ENCODE measurements around the gene SLC35E2B. TPM values are rescaled to one million over a fixed set of nuclear protein-coding genes. Genes with fewer than 3 reads are reported as not detected.

SLC35E2B gene
- total RNA-seq, 2 donors from 2014 or later, result 15.3 to 24.6 TPM

DNA sequence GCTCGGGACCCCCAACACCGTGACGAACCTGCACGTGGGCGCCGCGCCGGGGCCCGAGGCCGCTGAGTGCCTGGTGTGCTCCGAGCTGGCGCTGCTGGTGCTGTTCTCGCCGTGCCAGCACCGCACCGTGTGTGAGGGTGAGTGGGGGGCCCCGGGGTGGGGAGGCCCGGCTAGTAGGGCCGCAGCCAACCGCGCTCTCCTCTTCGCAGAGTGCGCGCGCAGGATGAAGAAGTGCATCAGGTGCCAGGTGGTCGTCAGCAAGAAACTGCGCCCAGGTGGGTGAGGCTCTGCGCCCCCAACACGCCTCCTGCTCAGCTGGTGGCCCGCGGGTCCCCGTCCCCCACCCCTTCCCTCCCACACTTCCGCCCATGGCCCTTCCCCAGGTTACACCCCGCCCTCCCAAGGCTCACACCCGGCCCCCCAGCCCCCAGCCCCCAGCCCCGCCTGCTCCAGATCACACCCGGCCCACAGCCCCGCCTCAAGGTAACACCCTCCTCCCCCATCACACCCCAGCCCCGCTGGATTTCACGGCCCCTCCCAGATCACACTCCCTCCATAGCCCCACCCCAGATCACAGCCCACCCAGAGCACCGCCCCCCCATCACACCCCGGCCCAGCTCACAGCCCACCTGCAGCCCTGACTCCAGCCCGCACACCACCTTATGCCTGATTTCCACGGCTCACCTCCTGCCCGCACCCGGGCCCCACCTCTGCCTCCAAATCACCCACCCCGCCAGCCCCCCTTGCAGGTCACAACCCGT lies 63.0 kb downstream of the SLC35E2B start:
- peak in 1 of 2 donors; percentile 2 for ATAC-seq
- intact Hi-C loops (cut with DNase I), result no loop called here
- DNase-seq, result peak; percentile 35

- no peak for ATAC-seq
- DNase-seq, result no peak
- intact Hi-C loops (cut with DNase I), result no loop called here
Observed at GRCh38 chr1:1628754-1629429, 63.7 kb downstream of the SLC35E2B start.

GRCh38 chr1:1627829-1628753 lies 64.5 kb downstream of the SLC35E2B start:
- intact Hi-C loops (cut with DNase I), result no loop called here
- ATAC-seq, result no peak
- DNase-seq, result no peak

GRCh38 chr1:1627261-1627828 lies 65.2 kb downstream of the SLC35E2B start:
- intact Hi-C loops (cut with DNase I), result no loop called here
- no peak for ATAC-seq
- DNase-seq, result no peak

DNA sequence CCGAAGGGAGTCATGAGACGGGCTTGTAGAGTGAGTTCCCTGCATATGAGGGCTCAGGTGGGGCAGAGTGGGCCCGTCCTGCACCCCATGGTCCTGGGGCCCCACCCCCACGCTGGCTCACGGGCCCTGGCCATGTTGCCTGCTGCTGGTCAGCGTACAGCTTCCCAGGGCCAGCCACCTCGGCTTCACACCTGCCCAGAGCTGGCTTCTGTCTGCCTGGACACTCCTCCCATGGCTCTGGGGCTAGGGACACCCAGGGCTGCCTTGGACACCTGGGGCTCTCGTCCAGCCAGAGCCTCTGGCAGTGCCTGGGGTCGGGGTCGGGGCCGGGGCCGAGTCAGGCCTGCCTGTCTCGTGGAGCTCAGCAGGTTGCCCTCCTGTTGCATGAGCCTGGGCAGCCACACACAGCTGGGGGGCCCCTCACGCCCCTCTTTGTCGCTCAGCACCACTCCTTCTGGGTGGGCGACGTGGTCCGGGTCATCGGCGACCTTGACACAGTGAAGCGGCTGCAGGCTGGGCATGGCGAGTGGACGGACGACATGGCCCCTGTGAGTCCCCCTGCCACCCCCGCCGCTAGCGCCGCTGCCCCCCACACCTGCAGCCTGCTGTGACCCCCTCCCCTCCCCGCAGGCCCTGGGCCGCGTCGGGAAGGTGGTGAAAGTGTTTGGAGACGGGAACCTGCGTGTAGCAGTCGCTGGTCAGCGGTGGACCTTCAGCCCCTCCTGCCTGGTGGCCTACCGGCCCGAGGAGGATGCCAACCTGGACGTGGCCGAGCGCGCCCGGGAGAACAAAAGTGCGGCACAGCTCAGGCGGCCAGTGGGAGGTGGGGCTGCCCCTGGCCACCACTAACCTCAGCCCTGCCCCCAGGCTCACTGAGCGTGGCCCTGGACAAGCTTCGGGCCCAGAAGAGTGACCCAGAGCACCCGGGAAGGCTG lies 66.1 kb downstream of the SLC35E2B start:
- ATAC-seq, result no peak
- intact Hi-C loops (cut with DNase I), result no loop called here
- no peak for DNase-seq

- ATAC-seq, result no peak
- no peak for DNase-seq
- intact Hi-C loops (cut with DNase I), result no loop called here
Observed at GRCh38 chr1:1625824-1626206, 66.8 kb downstream of the SLC35E2B start.

GRCh38 chr1:1625404-1625775 lies 67.2 kb downstream of the SLC35E2B start:
- ATAC-seq (no peak), DNase-seq (no peak)
- intact Hi-C loops (cut with DNase I), result no loop called here

DNA sequence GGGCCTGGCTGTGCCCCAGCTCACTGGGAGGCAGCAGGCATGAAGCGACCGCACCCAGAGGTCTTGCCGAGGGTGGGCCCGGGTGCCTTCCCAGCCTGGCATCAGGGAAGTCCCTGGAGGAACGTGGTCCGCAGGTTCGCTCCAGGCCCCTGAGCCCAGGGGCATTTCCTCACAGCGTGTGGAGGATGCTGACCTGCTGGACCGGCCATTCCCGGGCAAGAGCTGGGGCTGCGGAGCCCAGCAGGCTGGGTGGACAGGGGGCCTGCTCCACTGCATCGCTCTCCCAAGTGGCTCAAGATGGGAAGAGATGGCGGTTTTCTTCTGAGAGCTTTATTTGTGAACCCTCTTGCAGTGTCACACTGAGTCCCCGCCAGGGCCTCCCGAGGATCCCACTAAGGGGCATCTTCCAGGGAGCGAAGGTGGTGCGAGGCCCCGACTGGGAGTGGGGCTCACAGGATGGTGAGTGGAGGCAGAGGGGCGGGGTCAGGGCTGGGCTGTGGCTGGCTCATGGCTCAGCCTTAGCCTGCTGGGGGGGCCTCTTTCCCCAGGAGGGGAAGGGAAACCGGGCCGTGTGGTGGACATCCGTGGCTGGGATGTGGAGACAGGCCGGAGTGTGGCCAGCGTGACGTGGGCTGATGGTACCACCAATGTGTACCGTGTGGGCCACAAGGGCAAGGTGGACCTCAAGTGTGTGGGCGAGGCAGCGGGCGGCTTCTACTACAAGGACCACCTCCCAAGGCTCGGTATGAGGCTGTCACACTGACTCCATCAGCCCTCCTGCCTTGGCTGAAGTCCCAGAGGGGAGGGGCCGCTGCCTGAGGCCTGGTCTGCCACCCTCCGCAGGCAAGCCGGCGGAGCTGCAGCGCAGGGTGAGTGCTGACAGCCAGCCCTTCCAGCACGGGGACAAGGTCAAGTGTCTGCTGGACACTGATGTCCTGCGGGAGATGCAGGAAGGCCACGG lies 67.9 kb downstream of the SLC35E2B start:
- ATAC-seq, result peak; percentile 32 to 63
- intact Hi-C loops (cut with DNase I), result no loop called here
- DNase-seq, result peak; percentile 65

DNA sequence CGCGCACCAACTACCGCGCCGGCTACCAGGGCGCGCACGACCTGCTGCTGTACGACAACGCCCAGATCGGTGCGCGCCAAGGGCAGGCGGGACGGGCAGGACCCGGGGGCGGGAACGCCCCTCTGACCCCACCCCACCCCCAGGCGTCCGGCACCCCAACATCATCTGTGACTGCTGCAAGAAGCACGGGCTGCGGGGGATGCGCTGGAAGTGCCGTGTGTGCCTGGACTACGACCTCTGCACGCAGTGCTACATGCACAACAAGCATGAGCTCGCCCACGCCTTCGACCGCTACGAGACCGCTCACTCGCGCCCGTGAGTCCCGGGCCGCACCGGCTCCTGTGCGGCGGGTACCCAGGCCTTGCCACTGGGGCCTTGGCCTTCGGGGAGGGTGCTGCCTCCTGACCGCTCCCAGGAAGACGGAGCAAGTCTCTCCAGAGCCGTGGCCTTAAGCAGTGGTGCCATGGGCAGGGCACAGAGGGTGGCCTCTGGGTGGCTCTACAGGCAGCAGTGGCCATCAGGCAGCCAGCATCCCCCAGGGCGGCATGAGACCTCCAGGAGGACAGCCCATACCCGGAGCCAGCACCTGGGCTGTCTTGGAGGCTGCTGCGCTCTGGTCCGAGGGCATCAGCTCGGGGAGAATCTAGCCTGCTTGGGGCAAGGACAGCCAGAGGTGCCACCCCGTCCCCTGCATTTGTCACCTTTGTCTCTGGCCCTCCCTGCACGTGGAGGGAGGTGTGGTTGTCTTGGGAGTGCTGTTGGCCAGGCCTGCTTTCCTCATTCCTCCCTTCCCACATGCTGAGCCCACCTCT lies 68.8 kb downstream of the SLC35E2B start:
- ATAC-seq, result no peak
- DNase-seq, result no peak

DNA sequence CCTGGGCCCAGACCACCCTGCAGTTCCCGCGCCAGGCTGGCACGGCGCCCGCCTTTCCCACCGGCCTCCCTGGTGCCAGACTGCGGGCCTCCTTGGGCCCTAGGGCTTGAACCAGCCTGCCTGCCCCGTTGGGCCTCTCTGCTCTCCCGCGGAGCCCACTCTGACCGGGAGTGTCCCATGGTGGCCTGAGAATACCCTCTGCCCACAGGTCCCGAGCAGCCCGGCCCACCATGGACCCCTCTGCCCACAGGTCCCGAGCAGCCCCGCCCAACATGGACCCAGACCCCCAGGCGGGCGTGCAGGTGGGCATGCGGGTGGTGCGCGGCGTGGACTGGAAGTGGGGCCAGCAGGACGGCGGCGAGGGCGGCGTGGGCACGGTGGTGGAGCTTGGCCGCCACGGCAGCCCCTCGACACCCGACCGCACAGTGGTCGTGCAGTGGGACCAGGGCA lies 69.4 kb downstream of the SLC35E2B start:
- ATAC-seq (no peak), DNase-seq (no peak)
- intact Hi-C loops (cut with DNase I), result no loop called here

More for the DNA sequence above, 68.8 kb downstream of the SLC35E2B start:
- intact Hi-C loops (cut with DNase I), result no loop called here

DNA sequence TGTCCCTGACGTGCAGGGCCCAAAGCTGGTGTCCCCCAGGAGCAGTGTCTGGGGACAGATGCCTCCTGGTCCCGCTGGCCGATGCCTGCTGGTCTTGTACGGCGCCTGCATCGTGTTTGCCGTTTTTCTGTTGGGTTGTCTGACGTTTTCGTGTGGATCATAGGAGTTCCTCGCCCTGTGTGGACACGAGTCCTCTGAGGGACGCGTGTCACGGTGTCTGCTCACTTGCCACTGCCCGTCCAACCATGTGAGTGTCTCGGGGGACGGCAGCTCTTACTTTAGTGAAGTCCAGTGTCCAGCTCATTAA lies 69.9 kb downstream of the SLC35E2B start:
- intact Hi-C loops (cut with DNase I), result no loop called here

GRCh38 chr1:1622010-1622787 lies 70.4 kb downstream of the SLC35E2B start:
- DNase-seq (no peak), ATAC-seq (no peak)
- intact Hi-C loops (cut with DNase I), result no loop called here

More for the DNA sequence above, 69.9 kb downstream of the SLC35E2B start:
- DNase-seq (no peak), ATAC-seq (no peak)

- ATAC-seq, result no peak
- intact Hi-C loops (cut with DNase I), result no loop called here
- no peak for DNase-seq
Observed at GRCh38 chr1:1621173-1622009, 71.2 kb downstream of the SLC35E2B start.

DNA sequence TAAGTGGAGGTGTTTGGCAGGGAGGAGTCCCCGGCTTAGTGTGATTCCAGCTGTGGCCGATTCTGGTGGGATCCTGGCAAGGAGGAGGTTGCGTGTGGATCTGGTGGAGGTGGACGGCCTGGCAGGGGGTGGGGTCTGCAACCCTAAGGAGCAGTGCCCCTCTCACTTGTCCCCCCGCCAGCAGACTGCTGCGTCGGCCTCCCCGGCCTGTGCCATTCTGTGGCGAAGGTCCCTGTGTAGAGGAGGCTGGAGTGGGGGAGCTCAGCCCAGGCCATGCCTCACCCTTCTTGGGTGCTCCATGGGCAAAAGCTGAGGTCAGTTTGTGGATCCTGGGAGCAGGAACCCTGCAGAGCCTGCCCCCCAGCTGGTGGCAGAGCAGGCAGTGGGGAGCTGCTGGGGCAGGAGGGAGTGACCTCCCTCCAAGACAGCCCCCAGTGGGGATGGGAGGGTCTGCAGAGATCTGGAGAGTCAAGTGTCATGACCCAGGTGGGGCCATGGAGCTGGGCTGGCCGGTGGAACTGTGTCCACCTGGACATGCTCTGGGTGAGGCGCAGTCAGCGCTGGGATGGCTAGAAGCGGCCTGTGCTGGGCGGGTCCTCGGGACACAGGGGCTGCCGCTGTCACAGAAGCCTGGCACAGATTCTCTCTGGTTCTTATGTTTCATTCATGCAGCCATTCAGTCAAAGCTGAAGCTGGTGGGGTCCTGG lies 72.0 kb downstream of the SLC35E2B start:
- ATAC-seq (no peak), DNase-seq (no peak)
- intact Hi-C loops (cut with DNase I), result no loop called here

Measured in left cardiac atrium (tissue), 4 donors.